ENCODE measurements around the gene ANKRD1.
A peak's percentile ranks its signal among the peaks of the same experiment; 100 is the strongest.
"Not testable (repeated sequence)": the region's sequence is repeated elsewhere in the genome, so short reads cannot be mapped to it uniquely, and the experiment has no call there.

DNA sequence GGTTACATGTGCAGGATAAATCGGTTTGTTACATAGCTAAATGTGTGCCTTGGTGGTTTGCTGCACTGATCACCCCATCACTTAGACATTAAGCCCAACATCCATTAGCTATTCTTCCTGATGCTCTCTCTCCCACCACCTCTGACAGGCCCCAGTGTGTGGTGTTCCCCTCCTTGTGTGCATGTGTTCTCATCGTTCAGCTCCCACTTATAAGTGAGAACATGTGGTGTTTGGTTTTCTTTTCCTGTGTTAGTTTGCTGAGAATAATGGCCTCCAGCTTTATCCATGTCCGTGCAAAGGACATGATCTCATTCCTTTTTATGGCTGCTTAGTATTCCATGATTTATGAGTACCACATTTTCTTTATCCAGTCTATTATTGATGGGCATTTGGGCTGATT lies 22.1 kb upstream of the ANKRD1 start:
- not testable (repeated sequence) for TF ChIP-seq SP1, ARNT, SUZ12, ZNF384 (IDR thresholded peaks at IDR 0.05)
- TF ChIP-seq, protein P1, sequence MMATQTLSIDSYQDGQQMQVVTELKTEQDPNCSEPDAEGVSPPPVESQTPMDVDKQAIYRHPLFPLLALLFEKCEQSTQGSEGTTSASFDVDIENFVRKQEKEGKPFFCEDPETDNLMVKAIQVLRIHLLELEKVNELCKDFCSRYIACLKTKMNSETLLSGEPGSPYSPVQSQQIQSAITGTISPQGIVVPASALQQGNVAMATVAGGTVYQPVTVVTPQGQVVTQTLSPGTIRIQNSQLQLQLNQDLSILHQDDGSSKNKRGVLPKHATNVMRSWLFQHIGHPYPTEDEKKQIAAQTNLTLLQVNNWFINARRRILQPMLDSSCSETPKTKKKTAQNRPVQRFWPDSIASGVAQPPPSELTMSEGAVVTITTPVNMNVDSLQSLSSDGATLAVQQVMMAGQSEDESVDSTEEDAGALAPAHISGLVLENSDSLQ (IDR thresholded peaks at IDR 0.05): peak; percentile 31; the same call in 1 of the 2 replicates

Measured in HEK293T (cell line).